HG03432 (cell line): ENCODE measurements around the gene MUC22.

Source experiments
- ATAC-seq: cut with Tn5 transposase; IDR thresholded peaks from one replicate; pipeline ENCODE4 v1.9.1; 2021; ENCODE audit warnings: mild to moderate bottlenecking, moderate library complexity; ENCODE audit not compliant: unreplicated experiment

The MUC22 gene

DNA sequence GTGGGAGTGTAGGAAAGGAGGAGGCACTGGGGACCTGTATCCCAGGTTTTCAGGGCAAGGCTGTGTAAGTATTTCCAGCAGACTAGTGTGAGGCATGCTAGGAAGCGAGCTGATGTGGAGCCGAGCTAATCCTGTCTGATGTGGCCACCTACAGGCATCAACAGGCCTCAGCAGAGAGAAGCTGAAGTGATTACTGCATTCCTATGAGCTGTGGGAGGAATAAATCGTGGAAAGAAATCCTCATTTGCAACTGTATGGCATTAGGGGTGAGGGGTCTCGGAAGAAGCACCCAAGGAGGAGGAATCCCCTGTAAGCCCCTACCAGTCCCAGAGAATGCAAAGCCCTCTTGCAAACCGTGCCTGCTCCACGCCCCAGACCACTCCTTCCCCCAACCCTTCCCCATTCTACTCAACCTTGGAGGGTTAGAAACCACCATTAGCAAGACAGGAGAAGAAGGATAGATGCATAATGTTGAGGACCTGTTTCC is 60.5 kb downstream of the MUC22 start:
- ATAC-seq = no peak

DNA sequence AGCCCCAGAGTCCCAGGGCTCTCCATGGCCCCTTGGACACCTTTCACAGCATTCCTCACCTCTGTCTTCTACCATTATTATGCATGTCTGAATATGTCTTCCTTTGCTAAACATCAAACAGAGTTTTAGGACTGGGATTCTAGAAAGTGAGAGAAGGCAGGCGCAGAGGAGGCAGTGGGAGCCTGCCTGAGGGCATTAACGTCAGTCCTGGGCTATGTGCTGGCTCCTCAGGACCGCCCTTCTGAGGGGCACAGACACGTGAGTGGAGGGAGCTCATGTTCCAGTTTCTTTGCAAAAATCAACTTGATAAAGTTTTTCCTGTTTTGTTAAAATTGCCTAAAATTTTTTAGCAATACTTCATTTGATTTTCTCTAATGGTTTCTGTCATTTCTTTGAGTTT is 64.1 kb downstream of the MUC22 start:
- no peak for ATAC-seq

DNA sequence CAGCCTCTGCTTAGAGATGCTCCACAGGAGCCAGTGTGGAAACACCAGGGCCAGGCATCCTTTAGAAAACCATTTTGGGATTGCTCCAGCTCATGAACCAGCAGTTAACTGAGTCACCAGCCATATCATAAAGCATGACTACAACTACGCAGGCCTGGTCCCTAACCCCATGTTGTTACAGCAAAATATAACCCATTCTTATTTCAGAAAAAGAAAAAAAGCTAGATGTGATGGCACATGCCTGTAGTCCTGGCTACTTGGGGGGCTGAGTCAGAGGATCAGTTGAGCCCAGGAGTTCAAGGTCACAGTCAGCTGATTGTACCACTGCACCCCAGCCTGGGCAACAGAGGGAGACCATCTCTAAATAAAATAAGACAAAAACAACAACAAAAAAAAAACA is 65.3 kb downstream of the MUC22 start:
- ATAC-seq = no peak

DNA sequence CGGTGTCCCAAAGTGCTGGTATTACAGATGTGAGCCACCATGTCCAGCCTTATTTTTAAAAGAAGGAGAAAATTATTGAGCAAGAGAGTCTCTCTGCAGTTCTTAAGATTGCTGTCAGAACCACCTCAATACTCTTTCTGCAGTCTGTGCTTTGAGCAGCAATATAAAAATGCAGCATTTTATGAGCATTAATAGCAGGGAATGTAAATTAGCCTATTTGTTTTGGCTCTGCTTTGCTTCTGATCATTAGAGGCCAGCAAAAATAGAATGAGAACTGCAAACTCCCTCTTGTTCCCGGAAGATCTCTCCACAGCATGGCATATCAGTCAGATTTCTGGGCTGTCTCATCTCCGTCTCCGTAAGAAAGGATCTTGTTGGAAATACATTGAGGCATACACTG is 66.3 kb downstream of the MUC22 start:
- no peak for ATAC-seq

DNA sequence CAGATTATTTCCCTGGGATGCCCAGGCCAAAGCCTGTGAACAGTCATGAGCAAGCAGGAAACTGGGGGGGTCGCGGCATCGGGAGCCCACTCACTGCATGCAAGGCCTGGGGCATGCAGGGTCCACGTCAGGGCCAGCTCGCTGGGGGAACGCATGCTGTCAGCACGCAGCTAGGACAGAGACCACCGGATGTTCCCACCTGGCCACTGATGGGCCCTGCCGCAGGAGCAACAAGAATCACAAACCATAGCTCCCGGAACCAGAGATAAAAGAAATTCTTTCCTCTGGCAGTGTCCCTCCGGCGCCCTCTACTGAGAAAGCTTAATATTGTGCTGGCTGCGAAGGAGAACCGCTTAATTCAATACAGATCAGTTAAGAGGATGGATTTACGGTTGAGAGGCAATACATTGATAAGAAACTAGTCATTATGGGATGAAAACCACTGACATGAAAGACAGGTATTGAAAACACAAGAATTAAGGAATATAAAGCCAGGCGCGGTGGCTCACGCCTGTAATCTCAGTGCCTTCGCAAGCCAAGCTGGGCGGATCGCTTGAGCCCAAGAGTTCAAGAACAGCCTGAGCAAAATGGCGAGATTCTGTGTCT is 69.5 kb downstream of the MUC22 start:
- no peak for ATAC-seq

DNA sequence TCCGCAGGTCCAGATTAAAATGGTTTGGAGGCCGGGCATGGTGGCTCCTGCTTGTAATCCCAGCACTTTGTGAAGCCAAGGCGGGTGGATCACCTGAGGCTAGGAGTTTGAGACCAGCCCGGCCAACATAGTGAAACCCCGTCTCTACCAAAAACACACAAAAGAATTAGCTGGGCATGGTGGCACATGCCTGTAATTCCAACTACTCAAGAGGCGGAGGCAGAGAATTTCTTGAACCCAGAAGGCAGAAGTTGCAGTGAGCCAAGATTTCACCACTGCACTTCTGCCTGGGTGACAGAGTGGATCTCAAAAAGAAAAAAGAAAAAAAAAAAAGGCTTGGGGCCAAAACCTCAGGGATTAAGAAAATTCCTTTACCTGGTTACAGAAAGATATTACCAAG is 71.6 kb downstream of the MUC22 start:
- ATAC-seq = no peak

DNA sequence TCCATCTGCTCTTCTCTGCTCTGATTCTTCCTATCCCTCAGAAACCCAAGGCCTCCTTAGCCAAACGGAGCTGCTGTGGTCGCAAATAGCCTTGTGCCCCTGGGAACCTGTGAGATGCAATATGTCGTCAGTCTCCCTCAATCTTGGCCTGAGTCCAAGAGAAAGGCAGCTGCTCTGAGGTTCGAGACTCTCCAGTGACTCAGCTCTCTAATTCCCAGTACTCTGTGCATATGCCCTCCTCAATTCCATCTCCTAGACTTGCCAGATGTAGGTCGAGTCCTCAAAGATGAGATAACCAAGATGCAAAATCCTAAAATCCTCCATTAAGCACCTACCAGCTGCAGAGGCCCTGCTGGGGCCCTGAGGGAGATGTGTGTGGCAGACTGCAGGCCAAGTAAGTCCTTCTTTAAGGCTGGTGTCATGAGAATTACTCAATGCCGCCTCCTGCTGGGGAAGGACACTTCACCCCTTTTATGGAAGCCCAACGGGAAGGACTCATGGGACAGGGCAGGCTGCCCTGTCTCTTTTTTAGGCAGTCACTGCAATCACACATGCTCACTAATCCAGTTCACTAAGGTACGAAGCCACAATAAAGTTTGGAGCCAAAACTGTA is 73.6 kb downstream of the MUC22 start:
- no peak for ATAC-seq
